HCT116 (cell line): Measurements from ENCODE around the gene PVALEF. TPM values are rescaled to one million over a fixed set of nuclear protein-coding genes. Genes with fewer than 3 reads are reported as not detected.

ENCODE experiments used
- ATAC-seq: fragments of 200-7000 bp; cut with Tn5 transposase; 2 replicates; pipeline ENCODE4 v1.9.1; 2020; ENCODE audit warnings: mild to moderate bottlenecking, moderate library complexity
- BruUV-seq: library from RNA; stranded (reverse); fragments of 400-500 nt; replicated peaks from 2 replicates; lab custom pipeline; 2021; lab: Mats Ljungman, UMichigan
- CTCF ChIA-PET: fragments of 300-600 bp; sonication (Branson Sonifier 250); formaldehyde crosslinking; loops from one replicate; lab custom pipeline; 2021; ENCODE audit warnings: antibody characterized with exemption; lab: Charles Lee
- POLR2A ChIA-PET: fragments of 300-600, 350-600 bp; sonication (Branson Sonifier 250); formaldehyde crosslinking; loops from one replicate; lab custom pipeline; 2021; ENCODE audit warnings: antibody characterized with exemption; lab: Charles Lee
- RAD21 ChIA-PET, 2 experiments: fragments of 300-600 bp; sonication (Branson Sonifier 250); formaldehyde crosslinking; loops; one replicate each; lab custom pipeline; 2023; ENCODE audit warnings: low total read pairs in 2 of 2; ENCODE audit not compliant: uncharacterized antibody in 2 of 2, unreplicated experiment in 2 of 2, low non-redundant PET in 1 of 2; lab: Charles Lee
- DNase-seq: peaks from one replicate; pipeline ENCODE4 v3.0.0-alpha.2; 2010; ENCODE audit warnings: low read depth, low spot score
- H2AFZ ChIP-seq: fragments of 200-600 bp; shearing (Covaris generic), sonication (generic); 2 replicates; pipeline ENCODE4 v1.6.1; 2017; ENCODE audit warnings: low read depth, mixed run types, mixed read lengths, antibody characterized with exemption, low read length; ENCODE audit not compliant: poor library complexity, severe bottlenecking
- H3K27ac ChIP-seq: 2 replicates; pipeline ENCODE4 v1.5.1; 2012; ENCODE audit warnings: low read depth, low read length
- H3K27me3 ChIP-seq: fragments of 200-600 bp; sonication (generic); 2 replicates; pipeline ENCODE4 v1.6.1; 2016; ENCODE audit warnings: mixed run types, low read length, mixed read lengths; ENCODE audit not compliant: insufficient read depth
- H3K36me3 ChIP-seq, 2 experiments: fragments of 200-500 bp in 1 of 2; fragments of 200-600 bp in 1 of 2; sonication (Bioruptor generic) in 1 of 2; sonication (generic) in 1 of 2; 2 replicates each; pipeline versions ENCODE4 v1.5.1 to v1.6.1; 2014 to 2016; ENCODE audit warnings: low read length in 2 of 2, inconsistent platforms in 1 of 2, mixed read lengths in 1 of 2, mixed run types in 1 of 2; ENCODE audit not compliant: insufficient read depth in 2 of 2, control insufficient read depth in 1 of 2
- H3K4me1 ChIP-seq, 2 experiments: fragments of 200-600 bp in 1 of 2; sonication (generic) in 1 of 2; 2 replicates each; pipeline versions ENCODE4 v1.5.1 to v1.6.1; 2012 to 2017; ENCODE audit warnings: low read length in 2 of 2, inconsistent platforms in 1 of 2, mild to moderate bottlenecking in 1 of 2, mixed read lengths in 1 of 2, mixed run types in 1 of 2, moderate library complexity in 1 of 2; ENCODE audit not compliant: insufficient read depth in 2 of 2, control insufficient read depth in 1 of 2
- H3K4me2 ChIP-seq: fragments of 200-600 bp; sonication (generic); 2 replicates; pipeline ENCODE4 v1.6.1; 2017; ENCODE audit warnings: mixed run types, low read length, mixed read lengths
- H3K4me3 ChIP-seq, 2 experiments: fragments of 200-600 bp in 1 of 2; sonication (generic) in 1 of 2; replicated peaks in 1 of 2; 2 replicates each; pipeline ENCODE4 v1.5.1; 2011 to 2016; ENCODE audit warnings: low read length in 2 of 2, control low read depth in 1 of 2, low read depth in 1 of 2, mild to moderate bottlenecking in 1 of 2, mixed read lengths in 1 of 2, mixed run types in 1 of 2
- H3K79me2 ChIP-seq: fragments of 200-600 bp; sonication (generic); 2 replicates; pipeline ENCODE4 v1.6.1; 2017; ENCODE audit warnings: mild to moderate bottlenecking, mixed run types, low read length, moderate library complexity, mixed read lengths; ENCODE audit not compliant: insufficient read depth
- H3K9ac ChIP-seq: fragments of 200-600 bp; sonication (generic); 2 replicates; pipeline ENCODE4 v1.6.1; 2016; ENCODE audit warnings: low read length, mixed read lengths
- H3K9me2 ChIP-seq: fragments of 200-600 bp; sonication (generic), shearing (Covaris generic); 2 replicates; pipeline ENCODE4 v1.6.1; 2017; ENCODE audit warnings: mixed run types, mild to moderate bottlenecking, moderate library complexity; ENCODE audit not compliant: insufficient read depth
- H3K9me3 ChIP-seq, 2 experiments: fragments of 200-500 bp in 1 of 2; fragments of 200-600 bp in 1 of 2; sonication (Bioruptor generic) in 1 of 2; sonication (generic) in 1 of 2; 2 replicates each; pipeline ENCODE4 v1.6.1; 2014 to 2017; ENCODE audit warnings: low read length in 2 of 2, mixed read lengths in 2 of 2, inconsistent platforms in 1 of 2, low read depth in 1 of 2, mild to moderate bottlenecking in 1 of 2, mixed run types in 1 of 2, moderate library complexity in 1 of 2; ENCODE audit not compliant: control insufficient read depth in 1 of 2, insufficient read depth in 1 of 2
- H4K20me1 ChIP-seq: fragments of 200-600 bp; sonication (generic), shearing (Covaris generic); 2 replicates; pipeline ENCODE4 v1.6.1; 2017; ENCODE audit warnings: mixed run types, mild to moderate bottlenecking, moderate library complexity; ENCODE audit not compliant: insufficient read depth
- ATF3 ChIP-seq: IDR thresholded peaks from 2 replicates; pipeline ENCODE4 v1.6.1; 2012
- CEBPB ChIP-seq: IDR thresholded peaks from 2 replicates; pipeline ENCODE4 v1.6.1; 2012; ENCODE audit warnings: low read depth
- CTCF ChIP-seq, 3 experiments: fragments of 200-600 bp in 1 of 3; sonication (generic) in 1 of 3; IDR thresholded peaks in 2 of 3; conservative IDR thresholded peaks in 1 of 3; 2 replicates each; pipeline ENCODE4 v1.5.1; 2012 to 2017; ENCODE audit warnings: low read depth in 2 of 3, low read length in 2 of 3, antibody characterized with exemption in 1 of 3, borderline replicate concordance in 1 of 3, control low read depth in 1 of 3, mild to moderate bottlenecking in 1 of 3, mixed read lengths in 1 of 3, mixed run types in 1 of 3, moderate library complexity in 1 of 3; ENCODE audit not compliant: insufficient read depth in 1 of 3
- EZH2phosphoT487 ChIP-seq: fragments of 200-600 bp; IDR thresholded peaks from 2 replicates; pipeline ENCODE4 v1.6.1; 2018; ENCODE audit warnings: antibody characterized with exemption, borderline replicate concordance
- FOSL1 ChIP-seq: IDR thresholded peaks from 2 replicates; pipeline ENCODE4 v1.6.1; 2012; ENCODE audit warnings: low read depth
- JUND ChIP-seq: IDR thresholded peaks from 2 replicates; pipeline ENCODE4 v1.6.1; 2012
- MAX ChIP-seq: IDR thresholded peaks from 2 replicates; pipeline ENCODE4 v1.6.1; 2012
- POLR2A ChIP-seq: IDR thresholded peaks from 2 replicates; pipeline ENCODE4 v1.7.0; 2011; ENCODE audit warnings: borderline replicate concordance; ENCODE audit not compliant: insufficient read depth, insufficient read length; ENCODE audit errors: extremely low read depth
- RAD21 ChIP-seq: IDR thresholded peaks from 2 replicates; pipeline ENCODE4 v1.6.1; 2012; ENCODE audit warnings: low read depth, mild to moderate bottlenecking
- SP1 ChIP-seq: IDR thresholded peaks from 2 replicates; pipeline ENCODE4 v1.6.1; 2012; ENCODE audit warnings: low read depth
- SRF ChIP-seq: IDR thresholded peaks from 2 replicates; pipeline ENCODE4 v1.6.1; 2012; ENCODE audit warnings: low read depth
- TCF7L2 ChIP-seq: IDR thresholded peaks from 2 replicates; pipeline ENCODE4 v1.7.0; 2011; ENCODE audit warnings: borderline replicate concordance, inconsistent platforms; ENCODE audit not compliant: insufficient read depth, insufficient read length; ENCODE audit errors: extremely low read depth
- YY1 ChIP-seq: IDR thresholded peaks from 2 replicates; pipeline ENCODE4 v1.6.1; 2011; ENCODE audit warnings: low read length, low read depth, moderate library complexity, mild to moderate bottlenecking; ENCODE audit not compliant: insufficient replicate concordance; ENCODE audit errors: extremely low read depth
- ZFX ChIP-seq: fragments of 450-650 bp; IDR thresholded peaks from 2 replicates; pipeline ENCODE4 v1.6.1; 2017
- ZNF274 ChIP-seq: fragments of 200-500 bp; sonication (Bioruptor generic); IDR thresholded peaks from 2 replicates; pipeline ENCODE4 v1.6.1; 2014; ENCODE audit warnings: mild to moderate bottlenecking, low read depth, low read length, inconsistent platforms
- intact Hi-C: fragments of 100-400 bp; cut with micrococcal nuclease; formaldehyde crosslinking; loops from 2 replicates; pipeline ENCODE4 v1.10.0; 2022
- total RNA-seq: library from RNA; stranded (reverse); gene quantifications from one replicate; pipeline ENCODE4 v1.2.1, GENCODE V29; 2021; ENCODE audit not compliant: unreplicated experiment

Gene PVALEF
- total RNA-seq, 1 experiment from 2014 or later, result not detected

- CTCF ChIA-PET, result no interaction called here
- H4K20me1 ChIP-seq, result no peaks in the 10 kb centered on the region
- POLR2A ChIA-PET, result no interaction called here
- peaks cover 15% of the 10 kb centered on the region; the same call in 1 of the 2 replicates for H3K79me2 ChIP-seq
- no peak overlapping the region for H3K9ac ChIP-seq
- DNase-seq (no peak), ATAC-seq (no peak)
- RAD21 ChIA-PET, result no interaction called here
- H3K27ac ChIP-seq, result no peak overlapping the region; the same call in 1 of the 2 replicates
- no peak overlapping the region for H3K4me3 ChIP-seq
- no peak overlapping the region for H3K4me2 ChIP-seq
- TF ChIP-seq ATF3 (no peak), SRF (no peak), RAD21 (no peak), JUND (no peak), ZFX (no peak), CEBPB (no peak), TCF7L2 (no peak), YY1 (no peak), POLR2A (no peak), FOSL1 (no peak), SP1 (no peak), CTCF (IDR thresholded peaks at IDR 0.05 in 2 of 3, conservative IDR thresholded peaks at IDR 0.05 in 1 of 3; ENCODE audit: borderline replicate concordance in 1 of 3, insufficient read depth in 1 of 3, low read depth in 2 of 3, low read length in 2 of 3) (no peak), ZNF274 (no peak), MAX (no peak), EZH2phosphoT487 (no peak)
- H3K36me3 ChIP-seq, result peaks cover 0 to 10% of the 10 kb centered on the region in 2 experiments; a peak in 2 of 4 replicates
- BruUV-seq, result no TSS peak
- H3K27me3 ChIP-seq, result no peaks in the 10 kb centered on the region
- H2AFZ ChIP-seq, result no peak overlapping the region
- peaks cover 20 to 29% of the 10 kb centered on the region in 2 experiments for H3K4me1 ChIP-seq
- no peaks in the 10 kb centered on the region for H3K9me3 ChIP-seq
- no peaks in the 10 kb centered on the region for H3K9me2 ChIP-seq
- intact Hi-C loops, result loop anchor here (10.0 kb wide), 1 partner anchor 235 kb away; no protein-coding TSS in a partner anchor
Observed at GRCh38 chr17:81219476-81220180, 54.3 kb downstream of the PVALEF start.
